Neural progenitor cell (in vitro differentiated cells): ENCODE results near the gene ARL5B. TPM values are rescaled to one million over a fixed set of nuclear protein-coding genes. Genes with fewer than 3 reads are reported as not detected.
"Not testable (repeated sequence)": the region's sequence is repeated elsewhere in the genome, so short reads cannot be mapped to it uniquely, and the experiment has no call there.

ENCODE experiments used
- DNase-seq: peaks from one replicate; pipeline ENCODE4 v3.0.0-alpha.2; 2016; ENCODE audit warnings: low spot score
- H2AFZ ChIP-seq: fragments of 200-600 bp; sonication (generic); replicated peaks from 2 replicates; pipeline ENCODE4 v1.6.1; 2016; ENCODE audit warnings: antibody characterized with exemption
- H3F3A ChIP-seq: fragments of 200-600 bp; sonication (generic); 2 replicates; pipeline ENCODE4 v1.6.1; 2016; ENCODE audit warnings: antibody characterized with exemption, low read depth
- H3K27ac ChIP-seq: fragments of 200-600 bp; sonication (generic); 2 replicates; pipeline ENCODE4 v1.5.1; 2016; ENCODE audit warnings: mild to moderate bottlenecking
- H3K27me3 ChIP-seq: fragments of 200-600 bp; sonication (generic); 2 replicates; pipeline ENCODE4 v1.6.1; 2016; ENCODE audit warnings: mild to moderate bottlenecking, moderate library complexity
- H3K36me3 ChIP-seq: fragments of 200-600 bp; sonication (generic); 2 replicates; pipeline ENCODE4 v1.5.1; 2016
- H3K4me1 ChIP-seq: fragments of 200-600 bp; sonication (generic); 2 replicates; pipeline ENCODE4 v1.6.1; 2016; ENCODE audit warnings: mixed run types
- H3K4me2 ChIP-seq: fragments of 200-600 bp; sonication (generic); 2 replicates; pipeline ENCODE4 v1.6.1; 2016
- H3K4me3 ChIP-seq: fragments of 200-600 bp; sonication (generic); 2 replicates; pipeline ENCODE4 v1.5.1; 2016
- H3K79me2 ChIP-seq: fragments of 200-600 bp; sonication (generic); 2 replicates; pipeline ENCODE4 v1.6.1; 2016; ENCODE audit warnings: low read depth
- H3K9ac ChIP-seq: fragments of 200-600 bp; sonication (generic); 2 replicates; pipeline ENCODE4 v1.6.1; 2016
- H3K9me3 ChIP-seq: fragments of 200-600 bp; sonication (generic); 2 replicates; pipeline ENCODE4 v1.5.1; 2016; ENCODE audit warnings: low read depth
- H4K20me1 ChIP-seq: fragments of 200-600 bp; sonication (generic); 2 replicates; pipeline ENCODE4 v1.6.1; 2016; ENCODE audit warnings: low read depth
- H3K27ac Mint-ChIP-seq: 3 replicates; pipeline ENCODE4 v1.8.0; 2021; ENCODE audit warnings: mixed read lengths
- H3K27me3 Mint-ChIP-seq: 2 replicates; pipeline ENCODE4 v1.8.0; 2022; ENCODE audit warnings: low read depth, mild to moderate bottlenecking, inconsistent platforms, moderate library complexity, mixed read lengths; ENCODE audit not compliant: insufficient read depth
- H3K36me3 Mint-ChIP-seq: 3 replicates; pipeline ENCODE4 v1.8.0; 2021; ENCODE audit warnings: mixed read lengths
- H3K4me1 Mint-ChIP-seq: 3 replicates; pipeline ENCODE4 v1.8.0; 2021; ENCODE audit warnings: mixed read lengths
- H3K4me3 Mint-ChIP-seq: 3 replicates; pipeline ENCODE4 v1.8.0; 2021; ENCODE audit warnings: mild to moderate bottlenecking, moderate library complexity, mixed read lengths
- H3K9me3 Mint-ChIP-seq: 3 replicates; pipeline ENCODE4 v1.8.0; 2020; ENCODE audit warnings: mixed read lengths
- CTCF ChIP-seq: fragments of 200-600 bp; sonication (generic); IDR thresholded peaks from 2 replicates; pipeline ENCODE4 v1.5.1; 2017; ENCODE audit warnings: antibody characterized with exemption, mild to moderate bottlenecking
- EZH2 ChIP-seq: fragments of 200-600 bp; sonication (generic); IDR thresholded peaks from 2 replicates; pipeline ENCODE4 v1.6.1; 2017; ENCODE audit warnings: antibody characterized with exemption, mild to moderate bottlenecking, moderate library complexity
- EZH2phosphoT487 ChIP-seq: fragments of 200-600 bp; sonication (generic); IDR thresholded peaks from 2 replicates; pipeline ENCODE4 v1.6.1; 2017; ENCODE audit warnings: antibody characterized with exemption
- total RNA-seq: library from RNA; depleted of rRNA; stranded (reverse); fragments of >200 nt; gene quantifications from 2 replicates; pipeline ENCODE4 v1.2.3, GENCODE V29; 2015; ENCODE audit warnings: low replicate concordance

The ARL5B gene
- total RNA-seq, 1 donor from 2014 or later = 108 TPM

- Mint-ChIP-seq H3K4me3 (no peak overlapping the region), H3K36me3 (peaks cover 24% of the 10 kb centered on the region), H3K9me3 (no peaks in the 10 kb centered on the region), H3K4me1 (no peaks in the 10 kb centered on the region), H3K27me3 (peaks cover 3% of the 10 kb centered on the region), H3K27ac (no peak overlapping the region)
- peak overlapping the region; percentile 25 for H3K9ac ChIP-seq
- H2AFZ ChIP-seq = no peak overlapping the region
- no peak overlapping the region for H3K4me2 ChIP-seq
- no peak overlapping the region for H3K27ac ChIP-seq
- no peak for DNase-seq
- no peaks in the 10 kb centered on the region for H3K4me1 ChIP-seq
- H3K9me3 ChIP-seq = no peaks in the 10 kb centered on the region
- peaks cover 8% of the 10 kb centered on the region for H3K36me3 ChIP-seq
- H4K20me1 ChIP-seq = no peaks in the 10 kb centered on the region
- no peaks in the 10 kb centered on the region for H3K79me2 ChIP-seq
- no peaks in the 10 kb centered on the region for H3F3A ChIP-seq
- no peak overlapping the region for H3K4me3 ChIP-seq
- no peak for TF ChIP-seq EZH2
- no peak for TF ChIP-seq EZH2phosphoT487
- no peak for TF ChIP-seq CTCF
- H3K27me3 ChIP-seq = no peaks in the 10 kb centered on the region
These were observed 42.9 kb upstream of the ARL5B start for GRCh38 chr10:18616337-18616736.

GRCh38 chr10:18619016-18619415 lies 40.2 kb upstream of the ARL5B start:
- H3F3A ChIP-seq = no peaks in the 10 kb centered on the region
- Mint-ChIP-seq H3K36me3 (peaks cover 19% of the 10 kb centered on the region), H3K27me3 (peaks cover 5% of the 10 kb centered on the region), H3K4me3 (no peak overlapping the region), H3K9me3 (no peaks in the 10 kb centered on the region), H3K27ac (no peak overlapping the region), H3K4me1 (peaks cover 2% of the 10 kb centered on the region)
- no peak for TF ChIP-seq CTCF
- no peak for TF ChIP-seq EZH2phosphoT487
- H3K4me3 ChIP-seq = no peak overlapping the region
- no peaks in the 10 kb centered on the region for H3K79me2 ChIP-seq
- H3K36me3 ChIP-seq = peaks cover 8% of the 10 kb centered on the region
- no peaks in the 10 kb centered on the region for H3K27me3 ChIP-seq
- no peaks in the 10 kb centered on the region for H3K9me3 ChIP-seq
- H4K20me1 ChIP-seq = no peaks in the 10 kb centered on the region
- H3K4me2 ChIP-seq = no peak overlapping the region
- no peak overlapping the region for H3K9ac ChIP-seq
- no peak for DNase-seq
- no peak overlapping the region for H3K27ac ChIP-seq
- H3K4me1 ChIP-seq = no peaks in the 10 kb centered on the region
- no peak overlapping the region for H2AFZ ChIP-seq

- DNase-seq = no peak
- H3K27me3 Mint-ChIP-seq = peaks cover 7% of the 10 kb centered on the region
- H3K27ac ChIP-seq = no peak overlapping the region
- H3K4me1 Mint-ChIP-seq = peaks cover 4% of the 10 kb centered on the region
- H3K9ac ChIP-seq = no peak overlapping the region
- no peak overlapping the region for H3K4me2 ChIP-seq
- H3K4me1 ChIP-seq = no peaks in the 10 kb centered on the region
- H3K9me3 Mint-ChIP-seq = no peaks in the 10 kb centered on the region
- H3K4me3 Mint-ChIP-seq = no peak overlapping the region
- H3K79me2 ChIP-seq = no peaks in the 10 kb centered on the region
- H3K27me3 ChIP-seq = no peaks in the 10 kb centered on the region
- H3K27ac Mint-ChIP-seq = no peak overlapping the region
- H4K20me1 ChIP-seq = no peaks in the 10 kb centered on the region
- H3K9me3 ChIP-seq = no peaks in the 10 kb centered on the region
- no peaks in the 10 kb centered on the region for H3K36me3 ChIP-seq
- peaks cover 20% of the 10 kb centered on the region for H3K36me3 Mint-ChIP-seq
- no peak overlapping the region for H2AFZ ChIP-seq
- H3F3A ChIP-seq = no peaks in the 10 kb centered on the region
- TF ChIP-seq EZH2phosphoT487 = no peak
- no peak for TF ChIP-seq CTCF
- no peak for TF ChIP-seq EZH2
- no peak overlapping the region for H3K4me3 ChIP-seq
These were observed 38.4 kb upstream of the ARL5B start for GRCh38 chr10:18620856-18621255.

GRCh38 chr10:18623671-18624070 lies 35.6 kb upstream of the ARL5B start:
- H3K4me2 ChIP-seq, H3K4me3 Mint-ChIP-seq, H3K9ac ChIP-seq, H3K27me3 Mint-ChIP-seq, H2AFZ ChIP-seq, H3K27ac Mint-ChIP-seq, H3K27ac ChIP-seq, DNase-seq, H3F3A ChIP-seq, H3K36me3 ChIP-seq, H4K20me1 ChIP-seq, H3K79me2 ChIP-seq, H3K27me3 ChIP-seq, H3K4me1 ChIP-seq, H3K9me3 Mint-ChIP-seq, H3K4me3 ChIP-seq, H3K9me3 ChIP-seq: not testable (repeated sequence)
- Mint-ChIP-seq H3K36me3 (peaks cover 11% of the 10 kb centered on the region), H3K4me1 (peaks cover 13% of the 10 kb centered on the region)
